Jurkat, Clone E6-1 (cell line): ENCODE results near the gene CCDC78.

ENCODE experiments used
- DNase-seq: peaks from one replicate; pipeline ENCODE4 v3.0.0-alpha.2; 2011; ENCODE audit warnings: low read depth, low spot score
- H3K4me3 ChIP-seq: 2 replicates; pipeline ENCODE4 v1.5.1; 2011; ENCODE audit warnings: mild to moderate bottlenecking, low read length, control low read depth, moderate library complexity

The CCDC78 gene

DNA sequence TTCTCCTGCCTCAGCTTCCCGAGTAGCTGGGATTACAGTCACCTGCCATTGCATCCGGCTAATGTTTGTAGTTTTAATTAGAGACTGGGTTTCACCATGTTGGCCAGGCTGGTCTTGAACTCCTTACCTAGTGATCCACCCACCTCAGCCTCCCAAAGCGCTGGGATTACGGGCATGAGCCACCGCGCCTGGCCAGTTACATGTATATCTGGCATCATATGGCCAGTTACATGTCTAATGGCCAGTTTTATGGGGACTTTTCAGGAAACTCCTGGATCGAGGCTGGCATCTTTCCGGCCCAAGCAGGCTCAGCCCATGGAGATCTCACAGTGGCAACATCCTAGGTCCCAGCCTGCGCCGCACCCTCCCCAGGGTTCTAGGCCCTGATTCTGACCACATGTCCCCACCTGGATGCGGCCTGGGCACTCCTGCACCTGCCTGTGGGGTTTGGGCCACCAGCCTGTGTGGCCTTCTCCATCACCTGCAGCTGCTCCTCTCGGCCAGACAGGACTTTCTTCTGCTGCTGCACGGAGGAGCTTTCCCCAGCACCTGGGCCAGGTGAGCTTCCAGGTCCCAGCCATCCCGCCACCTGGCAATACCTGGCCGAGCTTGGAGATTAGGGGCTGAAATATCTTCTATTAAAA lies 15.9 kb upstream of the CCDC78 start:
- H3K4me3 ChIP-seq: no peak overlapping the region
- DNase-seq: no peak

DNA sequence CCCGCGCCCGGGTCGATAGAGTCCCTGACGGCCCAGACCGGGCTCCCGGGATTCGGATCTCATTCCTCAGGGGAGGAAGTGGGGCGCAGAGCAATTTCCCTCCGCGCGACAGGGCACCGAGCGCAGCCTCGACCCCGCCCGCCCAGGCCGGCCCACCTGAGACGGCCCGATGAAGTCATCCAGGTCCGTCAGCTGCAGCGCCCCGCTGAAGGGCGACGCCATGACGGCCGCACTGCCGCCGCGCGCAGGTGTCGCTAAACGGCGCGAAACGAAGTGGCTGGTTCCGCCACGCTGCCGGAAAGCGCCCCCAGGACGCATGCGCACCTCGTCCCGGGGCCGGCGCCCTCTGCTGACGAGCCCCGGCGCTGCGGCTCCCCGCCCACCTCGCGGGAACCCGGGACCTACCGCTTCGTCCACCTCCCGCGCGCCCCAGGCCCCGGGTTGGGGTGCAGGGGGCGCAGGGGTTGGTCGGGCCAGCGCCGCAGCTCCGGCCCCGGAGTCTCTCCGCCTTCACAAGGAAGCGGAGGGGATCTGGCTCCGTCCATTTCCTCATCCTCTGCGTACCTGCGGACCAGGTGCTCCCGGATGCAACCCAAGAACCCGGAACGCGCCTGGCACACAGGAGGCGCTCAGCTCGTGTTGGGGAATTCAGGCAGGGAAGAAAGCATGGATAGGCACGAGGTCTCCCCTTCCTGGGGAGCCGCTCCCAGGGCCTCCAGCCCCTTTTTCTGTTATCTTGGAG lies 14.7 kb upstream of the CCDC78 start, which contains the start of gene CIAO3:
Gene CIAO3 (minus strand): TSS at position 234 of the 742 bp plus-strand sequence. CDS start 12 bp downstream, at position 222.
- DNase-seq: peak; percentile 83
- H3K4me3 ChIP-seq: peak within 1 kb of the TSS; percentile 77

DNA sequence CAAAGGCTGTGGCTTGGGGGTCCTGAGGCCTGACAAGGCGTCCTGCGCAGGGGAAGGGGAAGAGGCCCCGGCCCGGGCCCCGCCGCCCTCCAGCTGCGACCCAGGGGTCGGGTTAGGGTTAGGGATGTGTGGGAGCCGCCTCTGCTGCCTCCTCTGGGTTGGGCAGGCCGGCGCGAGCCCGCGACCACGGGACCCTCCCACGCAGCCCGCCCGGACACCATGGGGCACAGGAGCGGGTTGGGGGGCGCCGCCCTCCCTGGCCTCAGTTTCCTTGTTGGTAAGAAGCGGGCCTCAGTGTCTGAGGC lies 14.2 kb upstream of the CCDC78 start:
- no peak for DNase-seq
- H3K4me3 ChIP-seq: peak overlapping the region; percentile 77

DNA sequence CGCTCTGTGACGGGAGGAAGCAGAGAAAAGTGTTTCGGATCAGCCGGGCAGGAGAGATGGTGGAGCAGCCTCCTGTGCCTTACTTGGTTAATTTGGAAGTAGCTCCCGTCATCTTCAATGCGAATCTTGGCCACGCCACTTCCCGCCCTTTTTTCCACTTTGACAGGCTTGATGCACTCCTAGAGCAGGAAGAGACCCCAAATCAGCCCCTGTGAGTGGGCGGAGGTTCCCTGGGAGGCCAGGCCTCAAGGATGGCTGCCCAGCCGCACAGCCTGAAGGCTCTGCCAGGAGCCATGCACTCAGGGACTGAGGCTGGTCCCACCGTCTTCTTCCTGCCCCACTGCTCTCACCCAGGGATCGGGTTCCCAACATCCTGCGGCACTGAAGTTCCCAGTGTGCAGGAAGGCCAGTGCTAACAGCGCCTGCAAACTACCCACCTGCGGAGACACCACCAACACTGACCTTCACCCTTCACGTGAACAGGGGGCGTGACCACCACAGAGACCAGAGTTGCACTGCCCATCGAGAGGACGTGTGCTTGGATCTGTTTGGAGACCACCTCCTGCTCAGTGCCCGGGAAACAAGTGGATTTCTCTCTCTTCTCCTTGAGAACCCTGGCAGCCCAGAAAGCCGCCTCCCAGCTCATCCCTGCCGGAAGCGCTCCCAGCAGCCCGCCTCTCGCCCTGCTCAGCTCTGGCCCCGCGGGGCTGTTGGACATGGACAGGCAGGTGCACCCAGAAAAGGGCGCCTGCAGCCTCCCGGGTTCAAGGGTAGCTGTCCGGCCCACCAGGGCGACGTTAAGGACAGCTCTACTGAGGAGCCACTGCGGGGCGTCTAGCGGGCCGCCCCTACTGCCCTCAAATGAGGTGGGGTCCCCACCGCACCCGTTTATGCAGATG lies 13.6 kb upstream of the CCDC78 start:
- peak overlapping the region; percentile 77 for H3K4me3 ChIP-seq
- DNase-seq: no peak

DNA sequence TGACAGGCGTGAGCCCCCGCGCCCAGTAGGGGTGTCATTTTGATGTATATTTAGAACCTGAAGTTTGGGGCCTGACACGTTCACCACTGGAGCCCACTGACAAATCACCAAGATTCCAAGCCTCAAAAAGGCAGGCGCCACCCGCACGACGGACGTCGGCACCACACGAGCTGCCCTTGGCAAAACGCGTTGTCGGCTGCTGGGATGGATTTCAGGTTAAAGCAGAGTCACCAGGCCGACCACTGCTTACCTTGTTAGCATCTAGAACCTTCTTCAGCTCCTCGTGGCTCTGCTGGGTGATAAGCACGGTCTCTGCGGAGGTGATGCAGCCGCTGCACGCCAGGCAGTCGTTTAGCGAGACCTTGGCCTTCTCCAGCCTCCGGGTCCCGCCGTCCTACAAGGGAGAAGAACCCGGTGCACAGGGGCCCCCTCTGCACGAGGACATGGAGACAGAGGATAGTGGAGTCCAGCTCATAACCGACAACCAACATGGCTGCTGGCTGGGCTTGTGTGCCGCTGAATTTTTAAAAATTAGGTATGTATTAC lies 10.8 kb upstream of the CCDC78 start:
- peak overlapping the region; percentile 57 for H3K4me3 ChIP-seq
- DNase-seq: no peak

DNA sequence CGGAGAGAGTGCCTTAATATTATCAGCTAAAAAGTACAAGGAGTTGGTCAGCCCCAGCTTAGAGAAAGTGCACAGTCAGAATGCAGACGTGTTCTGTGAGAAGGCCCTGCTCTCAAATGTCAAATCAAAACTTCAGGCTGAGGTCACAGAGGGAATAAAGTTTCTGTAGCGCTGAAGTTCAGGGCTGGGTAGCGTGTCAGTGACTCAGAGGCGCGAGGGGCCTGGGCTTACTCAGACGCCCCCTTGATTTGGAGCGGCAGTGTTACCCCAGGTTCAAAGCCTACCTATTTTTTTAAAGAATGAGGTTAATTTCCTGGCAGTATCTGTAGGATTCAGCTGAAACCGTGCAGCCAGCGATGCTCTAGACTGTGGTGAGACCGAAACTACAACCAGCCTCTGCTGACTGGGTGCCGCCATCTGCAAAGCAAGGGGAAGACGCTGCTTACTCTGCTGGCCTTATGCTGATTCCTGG lies 9.8 kb upstream of the CCDC78 start:
- no peak overlapping the region for H3K4me3 ChIP-seq
- DNase-seq: no peak

DNA sequence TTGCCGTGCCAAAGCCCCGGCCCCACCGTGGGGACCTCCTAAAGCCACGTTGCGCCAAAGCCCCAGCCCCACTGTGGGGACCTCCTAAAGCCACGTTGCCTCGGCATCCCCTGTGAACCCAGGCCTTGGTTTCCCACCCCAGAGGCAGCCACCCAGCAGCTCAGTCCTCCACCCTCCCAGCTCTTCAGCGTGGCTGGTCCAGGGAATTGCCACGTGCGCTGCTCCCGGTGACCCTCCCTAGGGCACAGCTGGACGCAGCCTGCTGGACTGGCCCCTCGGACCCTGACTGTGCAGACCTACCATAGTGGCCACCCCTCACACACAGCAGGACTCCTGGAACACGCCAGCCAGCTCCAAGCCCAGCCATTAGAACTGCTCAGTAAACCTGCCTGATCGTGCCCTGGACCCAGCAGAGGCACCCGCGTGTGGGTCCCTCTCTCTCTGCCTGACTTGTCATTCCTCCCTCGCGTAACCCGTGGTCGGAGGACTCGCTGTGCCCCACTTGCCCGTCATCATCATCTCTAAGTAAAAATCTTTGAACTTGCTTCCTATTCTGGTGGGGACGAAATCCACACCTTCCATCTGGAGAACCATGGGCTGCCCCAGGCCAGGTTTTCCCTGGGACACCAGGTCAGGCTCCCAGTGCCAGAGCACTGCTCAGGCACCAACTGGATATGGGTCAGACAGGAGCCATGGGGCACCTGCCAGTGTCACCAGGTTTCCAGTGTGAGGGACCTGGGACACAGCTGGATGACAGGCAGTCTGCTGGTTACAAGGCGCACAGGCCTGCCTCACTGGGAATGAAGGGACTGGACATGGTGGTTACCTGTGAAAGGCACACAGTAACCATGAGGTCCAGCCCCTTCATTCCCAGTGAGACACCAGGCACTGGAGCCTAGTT lies 9.0 kb upstream of the CCDC78 start:
- H3K4me3 ChIP-seq: no peak overlapping the region
- no peak for DNase-seq

DNA sequence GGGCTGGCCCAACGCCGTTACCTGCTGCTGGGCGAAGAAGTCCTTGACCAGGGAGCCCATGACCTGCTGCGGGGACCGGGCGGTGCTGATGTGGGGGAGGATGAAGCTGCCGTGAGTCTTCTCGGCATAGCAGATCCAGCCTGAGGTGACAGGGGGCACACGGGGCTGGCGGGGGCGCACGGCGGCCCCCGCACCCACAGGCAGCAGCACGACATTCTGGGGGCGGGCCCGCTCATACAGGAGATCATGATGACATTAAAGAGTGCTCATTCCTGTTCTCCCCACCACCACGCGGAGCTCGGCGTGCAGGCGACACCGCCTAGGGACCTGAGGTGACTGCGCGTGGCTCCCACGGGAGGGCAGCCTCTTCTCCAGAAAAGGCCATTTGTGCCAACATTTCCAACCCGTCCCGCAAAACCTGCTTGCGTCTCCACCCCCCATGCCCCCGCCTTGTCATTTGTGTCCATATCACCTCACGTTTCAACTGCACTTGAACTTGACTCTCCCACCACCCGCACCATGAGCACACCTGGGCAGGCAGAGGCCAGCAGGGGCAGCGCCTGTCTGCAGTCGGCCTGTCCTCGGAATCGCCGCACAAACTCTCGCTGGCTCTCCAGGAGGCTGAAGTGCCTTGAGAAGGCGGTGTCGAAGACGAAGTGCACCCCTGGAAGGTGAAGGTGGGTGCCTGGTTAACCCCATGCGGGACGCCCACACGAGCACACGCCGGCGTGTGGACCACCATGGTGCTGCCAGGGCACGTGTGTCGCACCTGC lies 8.2 kb upstream of the CCDC78 start:
- H3K4me3 ChIP-seq: no peak overlapping the region
- DNase-seq: no peak

DNA sequence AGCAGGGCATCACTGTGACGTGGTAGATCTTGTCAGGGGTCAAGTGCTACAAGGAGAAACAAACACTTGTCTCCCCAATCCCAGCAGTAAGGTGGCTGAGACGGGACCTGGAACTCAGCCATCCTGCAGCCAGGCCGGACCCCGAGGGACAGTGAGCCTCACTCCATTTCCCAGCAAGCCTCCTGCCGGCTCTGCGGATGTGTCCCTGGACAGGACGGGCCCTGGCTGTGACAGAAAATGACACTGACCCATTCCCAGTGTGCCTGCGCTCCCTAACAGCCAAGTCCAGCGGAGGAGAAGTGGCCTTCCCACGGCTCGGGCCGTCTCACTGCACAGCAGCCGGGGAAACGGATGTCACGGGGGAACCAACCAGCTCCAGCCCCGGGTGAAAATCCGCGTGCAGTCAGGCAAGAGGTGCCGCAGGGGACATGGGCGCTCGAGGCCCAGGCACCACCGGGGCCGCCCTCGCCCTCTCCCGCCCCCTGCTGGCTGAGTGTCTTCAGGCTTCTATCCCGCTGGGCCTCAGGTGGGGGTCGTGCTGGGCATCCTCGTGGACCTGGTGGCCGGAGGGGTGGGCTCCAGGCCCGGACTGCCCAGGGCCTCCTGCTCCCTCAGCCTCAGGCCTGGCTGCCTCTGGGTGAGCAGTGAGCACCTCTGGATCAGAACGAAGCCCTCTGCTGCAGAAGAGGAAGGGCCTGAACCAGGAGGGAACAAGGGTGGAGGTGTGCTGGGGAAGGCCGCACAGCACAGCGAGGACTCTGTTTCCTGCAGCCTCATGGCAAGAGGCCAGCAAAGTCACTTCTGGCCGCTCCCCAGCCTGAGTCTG lies 7.4 kb upstream of the CCDC78 start:
- no peak overlapping the region for H3K4me3 ChIP-seq
- DNase-seq: no peak

DNA sequence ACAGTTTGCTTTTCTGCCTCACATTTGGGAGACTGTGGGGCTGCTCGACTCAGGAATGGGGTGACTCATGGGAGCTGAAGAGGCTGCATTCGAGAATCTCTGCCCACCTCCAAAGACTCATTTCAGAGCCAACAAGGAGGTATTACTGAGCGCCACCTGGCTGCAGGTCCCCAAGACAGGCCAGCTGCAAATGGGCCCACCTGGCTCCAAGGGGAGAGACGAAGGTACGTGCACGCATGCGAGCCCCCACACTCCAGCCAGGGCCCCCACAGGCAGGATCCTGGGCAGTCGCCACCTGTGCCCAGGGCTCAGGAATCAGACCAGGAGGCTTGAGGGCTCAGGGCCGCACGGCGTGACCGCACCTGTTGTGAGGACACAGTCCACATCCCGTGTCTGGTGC lies 6.7 kb upstream of the CCDC78 start:
- H3K4me3 ChIP-seq: no peak overlapping the region
- DNase-seq: no peak

DNA sequence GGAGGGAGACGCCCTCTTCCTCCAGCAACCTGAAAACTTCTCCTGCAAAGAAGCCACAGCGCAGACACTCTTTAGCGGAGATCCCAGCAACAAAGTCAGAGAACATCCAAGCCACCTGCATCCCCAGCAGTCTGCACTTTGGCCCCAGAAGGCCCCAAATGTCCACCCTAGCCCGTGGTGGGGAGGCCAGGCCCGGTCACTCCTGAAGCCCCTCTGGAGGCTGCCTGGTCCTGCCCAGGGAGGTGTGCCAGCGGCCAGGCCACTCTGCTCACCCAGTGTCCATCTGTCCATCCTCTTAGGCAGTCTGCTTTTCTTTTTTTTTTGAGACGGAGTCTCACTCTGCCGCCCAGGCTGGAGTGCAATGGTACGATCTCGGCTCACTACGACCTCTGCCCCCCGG lies 6.1 kb upstream of the CCDC78 start:
- H3K4me3 ChIP-seq: no peak overlapping the region
- DNase-seq: no peak

DNA sequence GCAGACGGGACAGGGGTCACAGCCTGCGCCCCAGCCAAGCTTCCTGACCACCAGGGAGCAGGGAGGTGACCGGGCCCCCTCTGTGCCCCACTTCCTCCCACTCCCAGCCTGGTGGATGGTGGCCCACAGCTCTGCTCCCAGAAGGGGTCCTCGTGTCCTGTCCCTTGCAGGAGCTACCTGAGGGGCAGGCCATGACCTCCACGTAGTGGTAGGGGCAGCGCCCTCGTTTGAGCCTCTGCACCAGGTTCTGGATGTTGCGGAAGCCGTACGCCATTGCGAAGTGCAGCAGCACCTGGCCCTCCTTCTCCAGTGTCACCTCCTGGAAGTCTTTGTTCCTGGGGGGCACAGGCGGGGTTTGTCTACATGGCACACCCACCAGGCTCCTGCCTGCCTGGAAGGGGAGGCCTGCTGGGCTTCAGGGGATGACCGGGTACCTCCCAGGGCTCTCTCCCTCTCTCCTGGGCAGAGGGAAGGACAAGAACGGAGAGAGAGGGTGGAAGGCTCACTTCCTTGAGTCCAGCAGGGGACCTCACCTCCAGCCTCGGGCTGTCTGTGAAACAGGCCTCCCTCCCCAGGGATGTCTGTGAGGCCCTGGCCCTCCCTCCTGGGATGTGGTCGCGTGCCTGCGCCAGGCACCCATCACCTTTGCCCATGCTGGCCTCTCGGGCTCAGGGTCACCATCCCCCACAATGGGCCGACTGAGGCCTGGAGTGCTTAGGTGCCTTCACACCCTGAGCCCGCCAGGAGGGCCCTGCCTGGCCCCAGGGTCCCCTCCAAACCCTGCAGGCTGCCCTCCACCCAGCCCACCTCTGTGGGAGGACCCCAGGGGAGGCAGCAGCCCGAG lies 4.6 kb upstream of the CCDC78 start:
- no peak overlapping the region for H3K4me3 ChIP-seq
- no peak for DNase-seq

DNA sequence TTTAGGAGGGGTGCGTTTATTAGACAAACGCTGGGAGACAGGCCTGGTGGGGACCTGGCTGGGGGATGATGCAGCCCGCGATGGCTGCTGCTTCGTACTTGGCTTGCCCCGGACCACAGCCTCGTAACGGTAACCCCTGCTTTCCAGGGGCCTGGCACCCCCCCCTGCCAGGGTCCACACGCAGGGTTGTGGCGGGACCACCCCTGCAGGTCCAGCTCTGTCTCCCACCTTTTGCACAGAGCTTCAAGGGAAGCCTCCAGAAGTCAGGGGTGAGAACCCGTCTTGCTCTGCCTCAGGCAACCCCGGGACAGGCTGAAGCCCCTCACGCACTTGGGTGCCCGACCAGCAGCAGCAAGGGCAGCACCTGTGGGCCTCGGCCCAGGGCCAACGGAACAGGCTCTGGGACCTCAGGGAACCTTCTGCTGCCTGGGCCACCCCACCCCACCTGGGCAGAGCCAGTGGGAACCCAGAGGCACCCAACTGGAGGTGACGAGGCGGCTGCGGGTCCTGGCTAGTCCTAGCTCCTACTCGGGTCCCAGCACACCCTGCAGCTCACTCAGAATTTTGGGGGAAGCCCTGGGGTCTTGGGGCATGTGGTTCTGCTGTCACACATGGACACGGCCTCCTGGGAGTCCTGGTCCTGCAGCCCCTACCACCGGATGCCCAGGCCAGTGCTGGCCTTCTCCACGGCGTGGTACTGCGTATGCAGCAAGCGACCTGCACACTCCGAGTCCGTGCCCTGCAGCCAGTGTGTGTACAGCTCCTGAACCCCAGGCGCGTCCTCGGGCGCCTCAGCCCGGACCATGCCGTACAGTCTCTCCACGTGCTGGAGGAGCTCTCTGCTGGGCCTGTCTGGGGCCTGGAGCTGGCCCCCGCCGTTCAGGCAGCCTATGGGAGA lies 3.8 kb upstream of the CCDC78 start:
- H3K4me3 ChIP-seq: no peak overlapping the region
- DNase-seq: no peak

DNA sequence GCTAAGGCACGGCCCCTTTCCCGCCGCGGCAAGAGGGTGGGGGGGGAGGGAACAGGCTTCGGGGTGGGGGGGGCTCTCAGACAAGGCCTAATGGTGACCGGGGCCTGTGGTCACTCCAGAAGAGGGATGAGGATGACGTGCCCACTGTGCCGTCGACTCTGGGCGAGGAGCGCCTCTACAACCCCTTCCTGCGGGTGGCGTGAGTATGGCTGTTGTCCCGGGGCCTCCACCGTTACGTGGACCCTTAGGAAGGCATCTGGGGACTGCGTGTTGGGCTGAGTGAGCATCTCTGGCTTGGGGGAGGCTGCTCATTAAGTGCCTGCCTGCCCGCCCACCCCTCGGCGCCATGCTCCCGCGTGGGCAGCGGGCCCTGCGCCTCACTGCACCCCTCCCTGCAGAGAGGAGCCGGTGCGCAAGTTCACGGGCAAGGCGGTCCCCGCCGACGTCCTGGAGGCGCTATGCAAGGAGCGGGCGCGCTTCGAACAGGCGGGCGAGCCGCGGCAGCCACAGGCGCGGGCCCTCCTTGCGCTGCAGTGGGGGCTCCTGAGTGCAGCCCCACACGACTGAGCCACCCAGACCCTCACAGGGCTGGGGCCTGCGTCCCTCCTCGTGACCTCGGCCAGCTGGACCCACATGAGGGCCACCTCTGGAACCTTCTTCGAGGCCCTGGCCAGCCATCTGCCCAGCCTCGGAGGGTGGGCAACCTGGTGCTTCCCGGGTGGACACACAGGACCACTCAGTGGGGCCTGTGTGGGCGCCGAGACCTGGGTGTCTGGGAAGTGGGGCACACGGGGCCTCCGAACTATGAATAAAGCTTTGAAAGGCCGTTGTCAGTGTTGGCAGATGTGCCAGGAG lies 2.9 kb upstream of the CCDC78 start:
- DNase-seq: no peak
- H3K4me3 ChIP-seq: no peak overlapping the region
